A673 (cell line): ENCODE measurements around the gene PRKCB.

Source experiments
- CTCF ChIP-seq: fragments of 300-800, 200-600 bp; sonication (generic); conservative IDR thresholded peaks from 2 replicates; pipeline ENCODE4 v1.5.1; 2017; ENCODE audit warnings: low read depth, mild to moderate bottlenecking, antibody characterized with exemption, low read length, moderate library complexity, mixed read lengths
- EZH2 ChIP-seq: fragments of 200-600 bp; sonication (generic); IDR thresholded peaks from 2 replicates; pipeline ENCODE4 v1.6.1; 2017; ENCODE audit warnings: borderline replicate concordance, low read depth, mild to moderate bottlenecking, mixed read lengths, antibody characterized with exemption, low read length; ENCODE audit not compliant: poor library complexity, severe bottlenecking

- TF ChIP-seq CTCF (no peak), EZH2 (no peak)
These were observed 71.7 kb downstream of the PRKCB start for GRCh38 chr16:23907457-23907902.
